Lower leg skin (tissue), 4 donors: ENCODE measurements around the gene C4orf51. TPM values are rescaled to one million over a fixed set of nuclear protein-coding genes. Genes with fewer than 3 reads are reported as not detected.

Experiments used
- DNase-seq, 2 donors: peaks; one replicate each; pipeline ENCODE4 v3.0.0-alpha.2; 2019; ENCODE audit warnings: low spot score in 2 of 2
- H3K4me3 ChIP-seq: fragments of 200-600 bp; sonication (generic); 2 replicates; pipeline ENCODE4 v1.5.1; 2017; ENCODE audit warnings: mild to moderate bottlenecking, low read depth; ENCODE audit not compliant: poor library complexity, severe bottlenecking
- POLR2A ChIP-seq, 2 donors: fragments of 450-650 bp; IDR thresholded peaks; one replicate each; pipeline ENCODE4 v1.6.1; 2016 to 2017; ENCODE audit warnings: antibody characterized with exemption in 2 of 2, mild to moderate bottlenecking in 1 of 2, moderate library complexity in 1 of 2
- WGBS, 2 donors: methylation state at CpG; one replicate each; pipeline ENCODE4 v1.1.5; 2018; 5-methylcytosine and 5-hydroxymethylcytosine counted together
- intact Hi-C: fragments of 100-400 bp; cut with DNase I; formaldehyde crosslinking; loops from one replicate; pipeline ENCODE4 v1.15.0; 2023; ENCODE audit warnings: low total_unique reads
- total RNA-seq, 4 donors: library from RNA; depleted of rRNA; stranded (reverse); fragments of >200 nt; gene quantifications; one replicate each; pipeline ENCODE4 v1.1.0, GENCODE V29; 2016
- TF ChIP-seq, protein P1 (sequence below), 3 donors: fragments of 450-650 bp; IDR thresholded peaks; one replicate each; pipeline ENCODE4 v1.5.1; 2016; ENCODE audit warnings: antibody characterized with exemption in 3 of 3, mild to moderate bottlenecking in 3 of 3, moderate library complexity in 2 of 3

The C4orf51 gene
- total RNA-seq, 4 donors from 2014 or later = not detected

GRCh38 chr4:145716200-145716599, 36.3 kb downstream of the C4orf51 start:
- DNase-seq = no peak
- WGBS, 2 donors = 47 to 63% methylated on average over 3 of the region's 3 CpGs
- TF ChIP-seq, protein P1, sequence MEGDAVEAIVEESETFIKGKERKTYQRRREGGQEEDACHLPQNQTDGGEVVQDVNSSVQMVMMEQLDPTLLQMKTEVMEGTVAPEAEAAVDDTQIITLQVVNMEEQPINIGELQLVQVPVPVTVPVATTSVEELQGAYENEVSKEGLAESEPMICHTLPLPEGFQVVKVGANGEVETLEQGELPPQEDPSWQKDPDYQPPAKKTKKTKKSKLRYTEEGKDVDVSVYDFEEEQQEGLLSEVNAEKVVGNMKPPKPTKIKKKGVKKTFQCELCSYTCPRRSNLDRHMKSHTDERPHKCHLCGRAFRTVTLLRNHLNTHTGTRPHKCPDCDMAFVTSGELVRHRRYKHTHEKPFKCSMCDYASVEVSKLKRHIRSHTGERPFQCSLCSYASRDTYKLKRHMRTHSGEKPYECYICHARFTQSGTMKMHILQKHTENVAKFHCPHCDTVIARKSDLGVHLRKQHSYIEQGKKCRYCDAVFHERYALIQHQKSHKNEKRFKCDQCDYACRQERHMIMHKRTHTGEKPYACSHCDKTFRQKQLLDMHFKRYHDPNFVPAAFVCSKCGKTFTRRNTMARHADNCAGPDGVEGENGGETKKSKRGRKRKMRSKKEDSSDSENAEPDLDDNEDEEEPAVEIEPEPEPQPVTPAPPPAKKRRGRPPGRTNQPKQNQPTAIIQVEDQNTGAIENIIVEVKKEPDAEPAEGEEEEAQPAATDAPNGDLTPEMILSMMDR (IDR thresholded peaks at IDR 0.05) = no peak
- no peak for TF ChIP-seq POLR2A (IDR thresholded peaks at IDR 0.05)
- H3K4me3 ChIP-seq = no peak overlapping the region
- intact Hi-C loops = no loop called here

DNA sequence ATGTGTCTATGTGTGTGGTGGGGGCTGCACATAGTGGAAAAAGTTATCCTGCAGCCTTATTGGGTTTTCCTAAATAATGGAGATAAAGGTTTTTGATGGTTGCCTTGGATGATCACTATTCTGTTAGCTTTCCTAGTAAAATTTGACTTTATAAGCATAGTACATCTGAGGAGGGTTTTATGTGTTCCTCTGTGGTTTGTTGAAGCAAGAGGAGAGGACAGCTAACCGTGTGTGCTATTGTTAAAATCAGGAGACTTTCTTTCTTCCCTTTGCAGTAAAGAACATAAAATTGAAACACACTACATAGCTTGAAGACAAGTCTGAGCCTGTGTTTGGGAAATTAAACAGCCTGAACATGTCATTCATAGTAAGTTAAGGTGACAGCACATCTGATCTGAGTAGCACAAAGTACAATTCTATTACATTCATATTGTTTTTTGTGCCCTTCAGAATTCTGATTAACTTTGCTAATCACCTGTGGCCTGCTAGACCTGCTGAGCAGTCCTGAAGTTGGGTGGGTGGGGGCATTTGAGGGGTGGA, 36.8 kb downstream of the C4orf51 start:
- TF ChIP-seq, protein P1 (IDR thresholded peaks at IDR 0.05) = no peak
- no peak for TF ChIP-seq POLR2A (IDR thresholded peaks at IDR 0.05)
- no peak for DNase-seq
- no peak overlapping the region for H3K4me3 ChIP-seq
- intact Hi-C loops = no loop called here
- 24 to 25% methylated on average over 1 of the region's 1 CpG for WGBS, 2 donors

DNA sequence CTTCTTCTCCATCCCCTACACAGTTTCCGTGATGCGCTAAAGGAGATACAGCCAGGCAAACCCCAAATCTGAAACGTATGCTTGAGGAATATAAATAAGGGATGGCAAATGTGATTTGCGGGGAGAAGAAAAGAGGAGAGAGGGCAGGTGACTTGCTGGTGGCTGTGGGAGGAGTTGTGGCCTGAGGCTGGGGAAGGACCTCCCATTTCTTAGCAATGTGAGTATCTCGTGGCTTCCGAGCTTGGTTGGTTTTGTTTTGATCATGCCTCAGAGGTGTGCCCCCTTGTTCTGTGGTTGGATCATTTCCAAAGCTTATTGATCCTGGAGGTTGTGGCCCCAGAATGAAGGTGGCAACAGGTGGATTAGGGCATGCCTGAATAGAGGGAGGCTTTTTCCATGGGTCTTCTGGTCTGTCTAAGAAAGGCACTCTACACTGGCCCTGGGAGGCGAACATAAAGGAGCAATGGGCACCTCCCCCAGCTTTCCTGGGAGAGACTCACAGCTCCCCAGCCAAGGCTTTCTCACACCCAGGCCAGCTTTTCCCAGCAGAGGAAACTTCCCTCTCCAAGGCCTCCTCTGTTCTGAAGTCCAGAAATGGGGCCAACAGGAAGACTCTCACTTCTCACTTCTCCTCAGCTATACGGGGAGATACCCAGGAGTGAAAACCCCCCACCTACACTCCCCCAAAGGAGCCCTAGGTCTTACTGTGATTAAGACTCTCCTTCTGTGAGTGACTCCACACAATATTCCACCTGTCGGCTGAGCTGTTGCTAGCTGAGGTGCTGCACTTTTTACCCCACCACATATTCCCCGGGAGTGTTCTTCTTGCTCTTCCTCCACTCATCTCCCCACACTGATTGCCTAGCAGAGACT, 40.0 kb downstream of the C4orf51 start:
- no peak for DNase-seq
- H3K4me3 ChIP-seq = no peak overlapping the region
- WGBS, 2 donors = 59 to 82% methylated on average over 10 of the region's 10 CpGs
- no peak for TF ChIP-seq POLR2A (IDR thresholded peaks at IDR 0.05)
- TF ChIP-seq, protein P1 (IDR thresholded peaks at IDR 0.05) = no peak
- intact Hi-C loops = no loop called here

DNA sequence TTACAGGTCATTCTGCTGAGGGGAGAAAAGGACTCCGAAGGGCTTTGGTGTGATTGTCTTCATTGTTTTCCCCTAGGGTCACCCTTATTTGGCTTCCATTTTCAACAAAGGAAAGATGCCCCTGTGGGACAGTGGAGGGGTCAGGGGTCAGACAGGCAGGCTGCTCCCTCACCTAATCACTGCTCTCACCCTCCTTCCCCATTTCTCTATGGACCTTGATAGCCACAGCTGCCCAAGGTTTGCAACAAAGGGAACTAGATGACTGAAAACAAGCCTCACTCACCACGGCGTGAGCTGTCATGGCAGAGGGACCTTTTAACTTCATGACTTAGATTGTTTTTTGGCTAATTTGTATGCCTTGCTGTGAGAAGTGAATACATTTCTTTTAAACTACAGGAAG, 40.7 kb downstream of the C4orf51 start:
- TF ChIP-seq, protein P1 (IDR thresholded peaks at IDR 0.05) = no peak
- TF ChIP-seq POLR2A (IDR thresholded peaks at IDR 0.05) = no peak
- no peak for DNase-seq
- intact Hi-C loops = no loop called here
- 82 to 96% methylated on average over 3 of the region's 3 CpGs for WGBS, 2 donors
- no peak overlapping the region for H3K4me3 ChIP-seq

GRCh38 chr4:145722561-145722960, 42.6 kb downstream of the C4orf51 start:
- intact Hi-C loops = no loop called here
- TF ChIP-seq, protein P1 (IDR thresholded peaks at IDR 0.05) = no peak
- no peak for TF ChIP-seq POLR2A (IDR thresholded peaks at IDR 0.05)
- WGBS, 2 donors = 93 to 100% methylated on average over 1 of the region's 1 CpG
- no peak for DNase-seq
- no peak overlapping the region for H3K4me3 ChIP-seq
